Cardiac atrium fibroblast (primary cell): Measurements from ENCODE around the gene SBK3. TPM values are rescaled to one million over a fixed set of nuclear protein-coding genes. Genes with fewer than 3 reads are reported as not detected.

Experiments used
- total RNA-seq: library from RNA; depleted of rRNA; stranded (reverse); fragments of >200 nt; gene quantifications from 2 replicates; pipeline ENCODE4 v1.2.3, GENCODE V29; 2015

SBK3 gene
- not detected in 2 replicates for total RNA-seq

GRCh38 chr19:55545443-55545842 lies at the start of gene SBK3:
TSS of gene SBK3 (minus strand) at chr19:55545543. CDS start at chr19:55545543, 0 bp downstream.

GRCh38 chr19:55580628-55581144 lies 35.3 kb upstream of the SBK3 start, which contains the start of gene ZNF579:
TSS of gene ZNF579 (minus strand) at chr19:55580848. CDS start at chr19:55579639, 1,209 bp downstream.

GRCh38 chr19:55536951-55537740 lies 8.2 kb downstream of the SBK3 start, which contains the start of gene SBK2:
TSS of gene SBK2 (minus strand) at chr19:55537133. CDS start at chr19:55536294, 839 bp downstream.

Other genes with a start within 250 kb of the SBK3 start
- gene TMEM150B, start 220.2 kb downstream of the SBK3 start, total RNA-seq = not detected in 2 replicates
- 2.2 and 12.2 TPM in 2 replicates for gene KMT5C, start 205.7 kb downstream of the SBK3 start, total RNA-seq
- not detected in 2 replicates for gene COX6B2, start 190.8 kb downstream of the SBK3 start, total RNA-seq
- gene GARIN5B, start 182.3 kb downstream of the SBK3 start, total RNA-seq = not detected in 2 replicates
- 1.6 and 2.9 TPM in 2 replicates for gene IL11, start 175.1 kb downstream of the SBK3 start, total RNA-seq
- gene TMEM190, start 168.7 kb downstream of the SBK3 start, total RNA-seq = not detected in 2 replicates
- gene TMEM238, start 161.3 kb downstream of the SBK3 start, total RNA-seq = not detected in 2 replicates
- gene RPL28, start 159.6 kb downstream of the SBK3 start, total RNA-seq = 461 and 521 TPM in 2 replicates
- gene UBE2S, start 137.8 kb downstream of the SBK3 start, total RNA-seq = 40.5 and 48.0 TPM in 2 replicates
- gene SHISA7, start 102.2 kb downstream of the SBK3 start, total RNA-seq = not detected in 2 replicates
- 94.4 and 116 TPM in 2 replicates for gene ISOC2, start 83.9 kb downstream of the SBK3 start, total RNA-seq
- not detected in 2 replicates for gene C19orf85, start 80.8 kb downstream of the SBK3 start, total RNA-seq
- gene ZNF628, start 68.9 kb downstream of the SBK3 start, total RNA-seq = 2.4 and 12.8 TPM in 2 replicates
- gene NAT14, start 60.4 kb downstream of the SBK3 start, total RNA-seq = 10.7 and 13.0 TPM in 2 replicates
- 7.0 and 7.9 TPM in 2 replicates for gene SSC5D, start 57.1 kb downstream of the SBK3 start, total RNA-seq
- not detected in 2 replicates for gene SBK2, start 8.4 kb downstream of the SBK3 start, total RNA-seq
- gene ZNF579, start 35.3 kb upstream of the SBK3 start, total RNA-seq = 4.5 and 6.5 TPM in 2 replicates
- gene FIZ1, start 54.0 kb upstream of the SBK3 start, total RNA-seq = 2.6 and 7.6 TPM in 2 replicates
- gene ZNF524, start 54.7 kb upstream of the SBK3 start, total RNA-seq = 5.4 and 8.1 TPM in 2 replicates
- 2.9 and 5.8 TPM in 2 replicates for gene ZNF865, start 60.1 kb upstream of the SBK3 start, total RNA-seq
- gene ZNF784, start 79.0 kb upstream of the SBK3 start, total RNA-seq = 2.9 and 6.1 TPM in 2 replicates
- gene ZNF580, start 95.5 kb upstream of the SBK3 start, total RNA-seq = 10.0 and 22.4 TPM in 2 replicates
- gene ZNF581, start 98.1 kb upstream of the SBK3 start, total RNA-seq = 20.0 and 43.3 TPM in 2 replicates
- 8.5 and 20.3 TPM in 2 replicates for gene CCDC106, start 102.7 kb upstream of the SBK3 start, total RNA-seq
- gene U2AF2, start 109.5 kb upstream of the SBK3 start, total RNA-seq = 88.6 and 122 TPM in 2 replicates
- gene EPN1, start 129.7 kb upstream of the SBK3 start, total RNA-seq = 128 and 139 TPM in 2 replicates
- gene NLRP9, start 192.9 kb upstream of the SBK3 start, total RNA-seq = not detected in 2 replicates
- gene RFPL4A, start 213.6 kb upstream of the SBK3 start, total RNA-seq = not detected in 2 replicates
- not detected in 2 replicates for gene RFPL4AL1, start 223.6 kb upstream of the SBK3 start, total RNA-seq